ENCODE results near the gene CD55.

DNA sequence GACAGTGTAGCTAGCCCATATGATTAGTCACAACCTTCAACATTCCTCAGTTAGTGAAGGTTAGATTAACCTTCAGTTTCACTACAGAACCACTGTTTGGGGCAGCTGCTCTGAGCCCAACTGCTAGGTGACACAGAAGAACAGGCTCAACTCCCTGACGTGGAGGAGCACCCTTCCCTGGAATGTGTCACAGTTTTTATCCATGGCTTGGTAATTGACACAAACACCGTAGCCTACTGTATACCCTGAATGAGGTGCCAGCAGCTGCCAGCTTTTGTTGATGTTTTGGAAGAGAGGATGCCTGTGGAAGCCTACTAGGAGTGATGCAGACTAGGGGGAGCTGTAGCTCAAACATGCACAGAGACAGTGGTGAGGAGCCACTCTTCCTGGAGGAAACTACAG lies 76.0 kb downstream of the CD55 start:
- TF ChIP-seq, protein P1, sequence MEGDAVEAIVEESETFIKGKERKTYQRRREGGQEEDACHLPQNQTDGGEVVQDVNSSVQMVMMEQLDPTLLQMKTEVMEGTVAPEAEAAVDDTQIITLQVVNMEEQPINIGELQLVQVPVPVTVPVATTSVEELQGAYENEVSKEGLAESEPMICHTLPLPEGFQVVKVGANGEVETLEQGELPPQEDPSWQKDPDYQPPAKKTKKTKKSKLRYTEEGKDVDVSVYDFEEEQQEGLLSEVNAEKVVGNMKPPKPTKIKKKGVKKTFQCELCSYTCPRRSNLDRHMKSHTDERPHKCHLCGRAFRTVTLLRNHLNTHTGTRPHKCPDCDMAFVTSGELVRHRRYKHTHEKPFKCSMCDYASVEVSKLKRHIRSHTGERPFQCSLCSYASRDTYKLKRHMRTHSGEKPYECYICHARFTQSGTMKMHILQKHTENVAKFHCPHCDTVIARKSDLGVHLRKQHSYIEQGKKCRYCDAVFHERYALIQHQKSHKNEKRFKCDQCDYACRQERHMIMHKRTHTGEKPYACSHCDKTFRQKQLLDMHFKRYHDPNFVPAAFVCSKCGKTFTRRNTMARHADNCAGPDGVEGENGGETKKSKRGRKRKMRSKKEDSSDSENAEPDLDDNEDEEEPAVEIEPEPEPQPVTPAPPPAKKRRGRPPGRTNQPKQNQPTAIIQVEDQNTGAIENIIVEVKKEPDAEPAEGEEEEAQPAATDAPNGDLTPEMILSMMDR (IDR thresholded peaks at IDR 0.05): no peak
- TF ChIP-seq POLR2A (IDR thresholded peaks at IDR 0.05): no peak

Data from right lobe of liver (tissue), 4 donors.